Stimulated activated CD4-positive, alpha-beta T cell treated with anti-CD3 and anti-CD28 coated beads, Interleukin-4, amount 100 ng/mL, for 1 hour (primary cell): ENCODE measurements around the gene KIAA0319L.
"Not testable (repeated sequence)": the region's sequence is repeated elsewhere in the genome, so short reads cannot be mapped to it uniquely, and the experiment has no call there.

ENCODE experiments used
- DNase-seq: peaks from one replicate; pipeline ENCODE4 v3.0.0-alpha.2; 2020

The KIAA0319L gene

GRCh38 chr1:35557118-35557610 lies at the start of gene KIAA0319L:
Gene KIAA0319L (minus strand): TSS chr1:35557403. CDS start chr1:35554491, 2,912 bp downstream.
- DNase-seq = no peak

GRCh38 chr1:35605867-35606182 lies 48.6 kb upstream of the KIAA0319L start:
- DNase-seq = no peak

- no peak for DNase-seq
Observed at GRCh38 chr1:35605071-35605866, 48.1 kb upstream of the KIAA0319L start.

- no peak for DNase-seq
Observed at GRCh38 chr1:35603941-35604340, 46.7 kb upstream of the KIAA0319L start.

GRCh38 chr1:35603468-35603867 lies 46.3 kb upstream of the KIAA0319L start:
- no peak for DNase-seq

GRCh38 chr1:35600593-35600992 lies 43.4 kb upstream of the KIAA0319L start:
- no peak for DNase-seq

GRCh38 chr1:35599411-35599810 lies 42.2 kb upstream of the KIAA0319L start:
- no peak for DNase-seq

GRCh38 chr1:35598895-35599294 lies 41.7 kb upstream of the KIAA0319L start:
- no peak for DNase-seq

GRCh38 chr1:35597870-35598269 lies 40.7 kb upstream of the KIAA0319L start:
- DNase-seq = no peak

GRCh38 chr1:35595684-35596083 lies 38.5 kb upstream of the KIAA0319L start:
- no peak for DNase-seq

- no peak for DNase-seq
Observed at GRCh38 chr1:35594005-35594760, 37.0 kb upstream of the KIAA0319L start.

GRCh38 chr1:35592991-35593769 lies 36.0 kb upstream of the KIAA0319L start:
- no peak for DNase-seq

GRCh38 chr1:35591211-35591610 lies 34.0 kb upstream of the KIAA0319L start:
- DNase-seq = no peak

- DNase-seq = no peak
Observed at GRCh38 chr1:35590476-35591040, 33.4 kb upstream of the KIAA0319L start.

- DNase-seq = no peak
Observed at GRCh38 chr1:35589516-35590427, 32.6 kb upstream of the KIAA0319L start.

- DNase-seq = no peak
Observed at GRCh38 chr1:35588197-35588910, 31.2 kb upstream of the KIAA0319L start.

GRCh38 chr1:35587736-35588135 lies 30.5 kb upstream of the KIAA0319L start:
- DNase-seq = no peak

- no peak for DNase-seq
Observed at GRCh38 chr1:35586808-35587207, 29.6 kb upstream of the KIAA0319L start.

GRCh38 chr1:35585805-35586204 lies 28.6 kb upstream of the KIAA0319L start:
- not testable (repeated sequence) for DNase-seq

GRCh38 chr1:35585281-35585680 lies 28.1 kb upstream of the KIAA0319L start:
- no peak for DNase-seq

GRCh38 chr1:35581621-35582020 lies 24.4 kb upstream of the KIAA0319L start:
- DNase-seq = not testable (repeated sequence)
